DND-41 (cell line): ENCODE measurements around the gene HMX2.

ENCODE experiments used
- EZH2 ChIP-seq: IDR thresholded peaks from 3 replicates; pipeline ENCODE4 v1.6.1; 2012; ENCODE audit warnings: borderline replicate concordance, low read depth, mild to moderate bottlenecking, moderate library complexity, low read length, inconsistent platforms; ENCODE audit not compliant: severe bottlenecking
- TF ChIP-seq, protein P1 (sequence below): IDR thresholded peaks from 2 replicates; pipeline ENCODE4 v1.5.1; 2012; ENCODE audit warnings: borderline replicate concordance, low read length, moderate library complexity, mild to moderate bottlenecking; ENCODE audit not compliant: poor library complexity, severe bottlenecking; ENCODE audit errors: extremely low read depth

GRCh38 chr10:123187781-123188180 lies 39.8 kb downstream of the HMX2 start:
- TF ChIP-seq EZH2 = no peak
- TF ChIP-seq, protein P1, sequence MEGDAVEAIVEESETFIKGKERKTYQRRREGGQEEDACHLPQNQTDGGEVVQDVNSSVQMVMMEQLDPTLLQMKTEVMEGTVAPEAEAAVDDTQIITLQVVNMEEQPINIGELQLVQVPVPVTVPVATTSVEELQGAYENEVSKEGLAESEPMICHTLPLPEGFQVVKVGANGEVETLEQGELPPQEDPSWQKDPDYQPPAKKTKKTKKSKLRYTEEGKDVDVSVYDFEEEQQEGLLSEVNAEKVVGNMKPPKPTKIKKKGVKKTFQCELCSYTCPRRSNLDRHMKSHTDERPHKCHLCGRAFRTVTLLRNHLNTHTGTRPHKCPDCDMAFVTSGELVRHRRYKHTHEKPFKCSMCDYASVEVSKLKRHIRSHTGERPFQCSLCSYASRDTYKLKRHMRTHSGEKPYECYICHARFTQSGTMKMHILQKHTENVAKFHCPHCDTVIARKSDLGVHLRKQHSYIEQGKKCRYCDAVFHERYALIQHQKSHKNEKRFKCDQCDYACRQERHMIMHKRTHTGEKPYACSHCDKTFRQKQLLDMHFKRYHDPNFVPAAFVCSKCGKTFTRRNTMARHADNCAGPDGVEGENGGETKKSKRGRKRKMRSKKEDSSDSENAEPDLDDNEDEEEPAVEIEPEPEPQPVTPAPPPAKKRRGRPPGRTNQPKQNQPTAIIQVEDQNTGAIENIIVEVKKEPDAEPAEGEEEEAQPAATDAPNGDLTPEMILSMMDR = no peak
